Effector memory CD4-positive, alpha-beta T cell (primary cell): ENCODE measurements around the gene CDKL1.

Experiments used
- DNase-seq, 3 donors: peaks; one replicate each; pipeline ENCODE4 v3.0.0-alpha.2; 2020
- H3K27ac ChIP-seq: 2 replicates; pipeline ENCODE4 v1.7.0; 2013; ENCODE audit warnings: mild to moderate bottlenecking, low read length, moderate library complexity; ENCODE audit not compliant: insufficient read depth, poor library complexity, severe bottlenecking
- H3K27me3 ChIP-seq: replicated peaks from 2 replicates; pipeline ENCODE4 v1.7.0; 2013; ENCODE audit warnings: mild to moderate bottlenecking, low read length; ENCODE audit not compliant: insufficient read depth, control insufficient read depth, poor library complexity, severe bottlenecking
- H3K36me3 ChIP-seq: 2 replicates; pipeline ENCODE4 v1.7.0; 2013; ENCODE audit warnings: mild to moderate bottlenecking, low read length, moderate library complexity; ENCODE audit not compliant: control insufficient read depth, insufficient read depth
- H3K4me1 ChIP-seq: 2 replicates; pipeline ENCODE4 v1.7.0; 2013; ENCODE audit warnings: low read length, mild to moderate bottlenecking; ENCODE audit not compliant: control insufficient read depth, insufficient read depth, poor library complexity, severe bottlenecking
- H3K4me3 ChIP-seq: 2 replicates; pipeline ENCODE4 v1.7.0; 2013; ENCODE audit warnings: low read length, low read depth, mild to moderate bottlenecking; ENCODE audit not compliant: insufficient read depth, poor library complexity, severe bottlenecking
- H3K9me3 ChIP-seq: 2 replicates; pipeline ENCODE4 v1.7.0; 2013; ENCODE audit warnings: mild to moderate bottlenecking, low read length, moderate library complexity; ENCODE audit not compliant: control insufficient read depth
- total RNA-seq, 3 donors: gene quantifications; one replicate each; lab custom pipeline; 2026; lab: John Stamatoyannopoulos, UW

The CDKL1 gene
- total RNA-seq: 7.6 to 9.4 (median 7.7) reads per million in 3 donors

DNA sequence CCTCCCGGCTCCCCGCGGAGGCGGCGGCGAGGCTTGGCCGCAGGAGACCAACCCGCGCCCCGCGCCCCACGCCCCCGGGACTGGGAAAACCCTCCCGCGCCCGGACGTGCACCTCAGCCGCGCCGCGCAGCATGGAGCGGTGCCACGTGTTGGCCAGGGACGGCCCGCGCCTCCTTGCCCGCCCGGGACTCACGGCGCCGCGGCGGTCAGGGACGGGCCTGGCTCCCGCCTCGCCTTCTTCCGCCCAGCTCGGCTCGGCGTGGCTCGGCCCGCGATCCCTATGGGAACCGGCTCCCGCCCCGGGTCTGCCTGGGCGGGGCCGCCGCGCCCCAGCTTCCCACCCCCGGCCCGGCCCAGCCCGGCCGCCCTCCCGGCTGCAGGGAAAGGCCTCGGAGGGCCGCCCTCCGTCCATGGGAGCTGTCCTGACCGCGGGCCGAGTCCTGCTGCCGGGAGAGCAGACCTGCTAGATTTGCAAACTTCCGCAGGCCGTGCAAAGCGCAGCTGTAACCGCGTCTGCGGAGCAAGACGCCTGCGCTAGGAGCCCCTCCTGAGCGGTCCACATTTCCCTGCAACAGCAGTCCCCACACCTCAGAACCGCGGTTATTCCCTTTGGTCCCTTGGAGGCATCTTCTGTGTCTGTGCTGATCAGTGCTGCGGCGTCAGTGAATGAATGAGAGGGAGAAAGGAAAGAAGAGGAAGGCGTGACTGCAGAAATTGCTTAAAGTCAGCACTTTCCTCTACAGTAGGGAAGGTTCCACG lies at the start of gene CDKL1:
CDKL1 (minus strand) TSS at position 251 of the 759 bp plus-strand sequence. CDS start 1,013 bp downstream, outside the sequence.
- peak within 1 kb of the TSS; percentile 60 for H3K4me3 ChIP-seq
- no peaks in the 10 kb centered on the region for H3K9me3 ChIP-seq
- H3K27ac ChIP-seq: no peak within 1 kb of the TSS
- H3K4me1 ChIP-seq: peaks cover 6% of the 10 kb centered on the region
- DNase-seq: peak; percentile 8 to 18 (median 18)
- no peaks in the 10 kb centered on the region for H3K27me3 ChIP-seq
- no peaks in the 10 kb centered on the region for H3K36me3 ChIP-seq

DNA sequence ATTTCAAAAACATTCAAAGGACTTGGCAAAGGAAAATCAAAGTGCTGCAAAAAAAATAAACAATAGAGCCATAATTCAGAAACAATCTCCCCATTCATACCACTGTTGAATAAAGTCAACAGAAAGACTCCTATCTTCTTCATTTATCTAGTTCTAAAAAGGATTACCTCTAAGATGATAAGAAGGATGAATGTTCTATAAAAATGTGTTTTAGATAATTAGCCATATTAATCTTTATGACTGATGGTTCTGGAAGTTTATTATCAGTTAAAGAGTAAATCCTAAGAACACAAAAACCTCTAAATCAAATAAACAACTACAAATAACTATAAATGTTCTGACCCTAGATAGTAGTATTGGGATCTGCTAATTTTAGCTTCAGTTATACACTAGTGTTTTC lies 37.8 kb upstream of the CDKL1 start:
- Histone ChIP-seq H3K36me3 (peaks cover 22% of the 10 kb centered on the region), H3K4me1 (no peaks in the 10 kb centered on the region), H3K4me3 (no peak overlapping the region), H3K27me3 (no peaks in the 10 kb centered on the region), H3K9me3 (no peaks in the 10 kb centered on the region), H3K27ac (no peak overlapping the region)
- DNase-seq: no peak

GRCh38 chr14:50432131-50432530 lies 35.5 kb upstream of the CDKL1 start:
- no peak overlapping the region for H3K4me3 ChIP-seq
- no peak for DNase-seq
- no peak overlapping the region for H3K27ac ChIP-seq
- H3K27me3 ChIP-seq: no peaks in the 10 kb centered on the region
- peaks cover 19% of the 10 kb centered on the region for H3K36me3 ChIP-seq
- H3K9me3 ChIP-seq: no peaks in the 10 kb centered on the region
- H3K4me1 ChIP-seq: no peaks in the 10 kb centered on the region

DNA sequence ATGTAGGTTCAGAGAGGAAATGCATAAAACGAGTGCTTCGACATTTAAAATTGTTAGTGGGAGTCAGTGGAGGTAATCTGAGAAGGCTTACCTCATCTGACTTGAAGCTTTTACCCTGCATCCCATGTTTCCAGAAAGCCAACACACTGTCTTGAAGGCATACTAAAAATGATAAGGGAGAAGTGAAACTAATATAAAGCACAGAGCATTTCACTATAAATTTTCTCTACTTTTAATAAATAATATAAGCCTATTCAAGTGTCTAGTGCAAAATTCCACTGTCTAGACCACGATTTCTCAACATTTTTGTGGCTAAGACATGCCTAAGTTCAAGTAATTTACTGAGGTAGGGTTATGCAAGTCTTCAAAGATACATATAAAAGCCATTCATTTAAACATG lies 29.1 kb upstream of the CDKL1 start:
- DNase-seq: no peak

GRCh38 chr14:50425105-50425504 lies 28.4 kb upstream of the CDKL1 start:
- Histone ChIP-seq H3K9me3 (no peaks in the 10 kb centered on the region), H3K27me3 (no peaks in the 10 kb centered on the region), H3K4me3 (no peak overlapping the region), H3K4me1 (no peaks in the 10 kb centered on the region), H3K27ac (no peak overlapping the region), H3K36me3 (peaks cover 12% of the 10 kb centered on the region)
- DNase-seq: no peak

More for the DNA sequence above, 29.1 kb upstream of the CDKL1 start:
- H3K4me1 ChIP-seq: no peaks in the 10 kb centered on the region
- no peaks in the 10 kb centered on the region for H3K9me3 ChIP-seq
- no peak overlapping the region for H3K4me3 ChIP-seq
- H3K27me3 ChIP-seq: no peaks in the 10 kb centered on the region
- peaks cover 5% of the 10 kb centered on the region for H3K36me3 ChIP-seq
- H3K27ac ChIP-seq: no peak overlapping the region

GRCh38 chr14:50423529-50423928 lies 26.8 kb upstream of the CDKL1 start:
- H3K36me3 ChIP-seq: peaks cover 16% of the 10 kb centered on the region
- no peaks in the 10 kb centered on the region for H3K9me3 ChIP-seq

GRCh38 chr14:50421499-50421898 lies 24.8 kb upstream of the CDKL1 start:
- Histone ChIP-seq H3K9me3 (no peaks in the 10 kb centered on the region), H3K27ac (no peak overlapping the region), H3K4me3 (no peak overlapping the region), H3K4me1 (no peaks in the 10 kb centered on the region), H3K27me3 (no peaks in the 10 kb centered on the region), H3K36me3 (peaks cover 23% of the 10 kb centered on the region)
- no peak for DNase-seq

More at GRCh38 chr14:50423529-50423928, 26.8 kb upstream of the CDKL1 start:
- H3K27me3 ChIP-seq: no peaks in the 10 kb centered on the region
- H3K4me1 ChIP-seq: no peaks in the 10 kb centered on the region
- no peak for DNase-seq
- H3K4me3 ChIP-seq: no peak overlapping the region
- H3K27ac ChIP-seq: no peak overlapping the region

GRCh38 chr14:50417853-50418252 lies 21.2 kb upstream of the CDKL1 start:
- H3K36me3 ChIP-seq: peaks cover 17% of the 10 kb centered on the region
- no peaks in the 10 kb centered on the region for H3K4me1 ChIP-seq
- DNase-seq: no peak
- no peaks in the 10 kb centered on the region for H3K9me3 ChIP-seq
- no peaks in the 10 kb centered on the region for H3K27me3 ChIP-seq
- H3K27ac ChIP-seq: no peak overlapping the region
- H3K4me3 ChIP-seq: no peak overlapping the region

DNA sequence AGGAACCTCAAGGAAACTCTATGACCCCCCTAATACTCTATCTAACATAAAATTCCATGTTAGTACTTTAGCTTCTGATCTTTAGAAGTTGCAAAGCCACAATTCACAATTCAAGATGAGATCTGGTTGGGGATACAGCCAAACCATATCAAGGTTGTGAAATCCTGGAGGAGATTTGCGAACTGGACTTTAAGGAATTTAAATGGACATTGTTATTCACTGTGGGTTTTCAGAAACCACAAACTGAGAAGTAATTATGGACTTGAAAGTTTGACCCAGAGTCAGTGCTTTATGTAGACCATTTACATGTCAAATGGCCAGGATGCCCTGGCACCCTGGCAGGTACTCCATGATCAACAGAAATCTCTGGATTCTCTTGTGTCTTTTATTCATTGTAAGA lies 14.2 kb upstream of the CDKL1 start:
- Histone ChIP-seq H3K27me3 (no peaks in the 10 kb centered on the region), H3K4me3 (no peak overlapping the region), H3K27ac (no peak overlapping the region), H3K4me1 (no peaks in the 10 kb centered on the region), H3K36me3 (no peaks in the 10 kb centered on the region), H3K9me3 (no peaks in the 10 kb centered on the region)
- DNase-seq: no peak

DNA sequence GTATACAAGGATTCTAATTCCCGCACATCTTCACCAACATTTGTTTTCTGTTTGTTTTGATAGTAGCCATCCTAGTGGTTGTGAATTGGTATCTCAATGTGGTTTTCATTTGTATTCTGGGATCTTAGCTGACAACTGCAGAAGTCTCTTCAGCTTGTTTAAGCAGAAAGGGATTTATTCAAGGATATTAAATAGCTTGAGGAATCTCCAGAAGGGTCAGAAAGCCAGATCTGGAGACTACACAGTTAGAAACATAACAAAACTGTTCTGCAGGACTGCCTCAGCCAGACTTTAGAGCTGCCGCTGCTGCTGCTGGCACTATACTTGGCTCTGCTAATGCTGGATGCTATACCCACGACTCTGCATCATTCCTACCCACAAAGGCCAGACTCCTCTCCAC lies 13.4 kb upstream of the CDKL1 start:
- Histone ChIP-seq H3K4me3 (no peak overlapping the region), H3K36me3 (no peaks in the 10 kb centered on the region), H3K27ac (no peak overlapping the region), H3K4me1 (no peaks in the 10 kb centered on the region), H3K9me3 (no peaks in the 10 kb centered on the region), H3K27me3 (no peaks in the 10 kb centered on the region)
- DNase-seq: no peak
